ENCODE results near the gene MAML2. TPM values are rescaled to one million over a fixed set of nuclear protein-coding genes. Genes with fewer than 3 reads are reported as not detected.

The MAML2 gene
- total RNA-seq, 4 donors from 2014 or later = 15.9 to 31.9 (median 24.9) TPM

GRCh38 chr11:95985174-95985808 lies 357.7 kb downstream of the MAML2 start:
- H3K27ac ChIP-seq = no peak overlapping the region
- 83 to 96% methylated on average over 1 of the region's 1 CpG for WGBS, 2 donors (ENCODE audit: low coverage in 1 of 2)
- H3K36me3 ChIP-seq = peaks cover 0 to 3% (median 0%) of the 10 kb centered on the region in 4 donors
- in situ Hi-C loops (cut with MboI; ENCODE audit: low pct_ligation_motif_present in 1 of 4, low pct_unique_long_range_greater_than_20kb in 1 of 4, low sequenced_read_pairs in 3 of 4) (no loop called here), intact Hi-C loops (cut with DNase I; ENCODE audit: low total_unique reads) (no loop called here)
- TF ChIP-seq, protein P1, sequence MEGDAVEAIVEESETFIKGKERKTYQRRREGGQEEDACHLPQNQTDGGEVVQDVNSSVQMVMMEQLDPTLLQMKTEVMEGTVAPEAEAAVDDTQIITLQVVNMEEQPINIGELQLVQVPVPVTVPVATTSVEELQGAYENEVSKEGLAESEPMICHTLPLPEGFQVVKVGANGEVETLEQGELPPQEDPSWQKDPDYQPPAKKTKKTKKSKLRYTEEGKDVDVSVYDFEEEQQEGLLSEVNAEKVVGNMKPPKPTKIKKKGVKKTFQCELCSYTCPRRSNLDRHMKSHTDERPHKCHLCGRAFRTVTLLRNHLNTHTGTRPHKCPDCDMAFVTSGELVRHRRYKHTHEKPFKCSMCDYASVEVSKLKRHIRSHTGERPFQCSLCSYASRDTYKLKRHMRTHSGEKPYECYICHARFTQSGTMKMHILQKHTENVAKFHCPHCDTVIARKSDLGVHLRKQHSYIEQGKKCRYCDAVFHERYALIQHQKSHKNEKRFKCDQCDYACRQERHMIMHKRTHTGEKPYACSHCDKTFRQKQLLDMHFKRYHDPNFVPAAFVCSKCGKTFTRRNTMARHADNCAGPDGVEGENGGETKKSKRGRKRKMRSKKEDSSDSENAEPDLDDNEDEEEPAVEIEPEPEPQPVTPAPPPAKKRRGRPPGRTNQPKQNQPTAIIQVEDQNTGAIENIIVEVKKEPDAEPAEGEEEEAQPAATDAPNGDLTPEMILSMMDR (IDR thresholded peaks at IDR 0.05) = no peak
- TF ChIP-seq EP300 (IDR thresholded peaks at IDR 0.05; ENCODE audit: low read depth) (no peak), POLR2AphosphoS5 (IDR thresholded peaks at IDR 0.05) (no peak), POLR2A (IDR thresholded peaks at IDR 0.05) (no peak)
- no peaks in the 10 kb centered on the region for H3K27me3 ChIP-seq
- H3K4me3 ChIP-seq = no peak overlapping the region
- no peaks in the 10 kb centered on the region for H3K9me3 ChIP-seq
- no peak for DNase-seq
- H3K4me1 ChIP-seq = peaks cover 0 to 14% (median 6%) of the 10 kb centered on the region in 4 donors

GRCh38 chr11:95984072-95984471 lies 358.9 kb downstream of the MAML2 start:
- Histone ChIP-seq H3K27ac (peak overlapping the region in 3 of 4 donors; percentile 6 to 48 (median 31)), H3K36me3 (peaks cover 0 to 3% (median 1%) of the 10 kb centered on the region in 4 donors), H3K4me3 (no peak overlapping the region), H3K27me3 (no peaks in the 10 kb centered on the region), H3K4me1 (peaks cover 0 to 5% (median 2%) of the 10 kb centered on the region in 4 donors), H3K9me3 (no peaks in the 10 kb centered on the region)
- intact Hi-C loops (cut with DNase I; ENCODE audit: low total_unique reads) = no loop called here
- WGBS, 2 donors (ENCODE audit: low coverage in 1 of 2) = 67% methylated on average over 2 of the region's 2 CpGs; no CpG with 5 or more reads in 1 of the 2 donors
- in situ Hi-C loops (cut with MboI; ENCODE audit: low pct_ligation_motif_present in 1 of 4, low pct_unique_long_range_greater_than_20kb in 1 of 4, low sequenced_read_pairs in 3 of 4) = no loop called here
- TF ChIP-seq EP300 (IDR thresholded peaks at IDR 0.05; ENCODE audit: low read depth) = no peak
- TF ChIP-seq POLR2AphosphoS5 (IDR thresholded peaks at IDR 0.05) = no peak
- TF ChIP-seq, protein P1 (IDR thresholded peaks at IDR 0.05) = no peak
- TF ChIP-seq POLR2A (IDR thresholded peaks at IDR 0.05) = no peak
- no peak for DNase-seq

GRCh38 chr11:95977534-95978174 lies 365.3 kb downstream of the MAML2 start:
- Histone ChIP-seq H3K4me1 (no peaks in the 10 kb centered on the region), H3K36me3 (peaks cover 0 to 5% (median 0%) of the 10 kb centered on the region in 4 donors), H3K27ac (no peak overlapping the region), H3K4me3 (no peak overlapping the region), H3K9me3 (no peaks in the 10 kb centered on the region), H3K27me3 (no peaks in the 10 kb centered on the region)
- in situ Hi-C loops (cut with MboI; ENCODE audit: low pct_ligation_motif_present in 1 of 4, low pct_unique_long_range_greater_than_20kb in 1 of 4, low sequenced_read_pairs in 3 of 4) = no loop called here
- no peak for DNase-seq
- 86 to 90% methylated on average over 6 of the region's 6 CpGs for WGBS, 2 donors (ENCODE audit: low coverage in 1 of 2)
- TF ChIP-seq EP300 (IDR thresholded peaks at IDR 0.05; ENCODE audit: low read depth) (no peak), POLR2AphosphoS5 (IDR thresholded peaks at IDR 0.05) (no peak), POLR2A (IDR thresholded peaks at IDR 0.05) (no peak)
- TF ChIP-seq, protein P1 (IDR thresholded peaks at IDR 0.05) = no peak
- intact Hi-C loops (cut with DNase I; ENCODE audit: low total_unique reads) = no loop called here

DNA sequence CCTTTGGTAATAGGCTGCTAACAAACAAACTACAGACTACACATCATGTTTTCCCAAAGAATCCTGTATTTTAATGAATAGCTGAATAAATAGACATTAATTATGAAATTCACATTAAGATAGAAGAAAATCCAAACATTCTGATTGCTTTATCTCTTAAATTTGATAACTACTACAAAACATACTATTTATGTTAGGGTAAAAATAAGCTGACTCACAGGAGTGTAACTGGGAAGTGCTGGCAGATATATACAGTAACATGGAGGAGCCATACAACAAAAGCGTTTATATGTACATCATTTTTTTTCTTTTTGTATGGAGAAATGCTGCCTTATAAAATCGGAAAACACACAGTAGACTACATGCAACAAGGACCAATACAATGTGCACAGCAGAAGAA lies 366.4 kb downstream of the MAML2 start:
- TF ChIP-seq EP300 (IDR thresholded peaks at IDR 0.05; ENCODE audit: low read depth) = no peak
- TF ChIP-seq POLR2AphosphoS5 (IDR thresholded peaks at IDR 0.05) = no peak
- TF ChIP-seq, protein P1 (IDR thresholded peaks at IDR 0.05) = no peak
- no peak for TF ChIP-seq POLR2A (IDR thresholded peaks at IDR 0.05)
- in situ Hi-C loops (cut with MboI; ENCODE audit: low pct_ligation_motif_present in 1 of 4, low pct_unique_long_range_greater_than_20kb in 1 of 4, low sequenced_read_pairs in 3 of 4) = no loop called here
- DNase-seq = no peak
- Histone ChIP-seq H3K27me3 (no peaks in the 10 kb centered on the region), H3K36me3 (peaks cover 0 to 5% (median 0%) of the 10 kb centered on the region in 4 donors), H3K4me3 (no peak overlapping the region), H3K27ac (no peak overlapping the region), H3K9me3 (no peaks in the 10 kb centered on the region), H3K4me1 (no peaks in the 10 kb centered on the region)
- 84 to 85% methylated on average over 2 of the region's 2 CpGs for WGBS, 2 donors (ENCODE audit: low coverage in 1 of 2)
- intact Hi-C loops (cut with DNase I; ENCODE audit: low total_unique reads) = no loop called here
